Measurements from ENCODE around the gene MAGEA2.
"Not testable (repeated sequence)": the region's sequence is repeated elsewhere in the genome, so short reads cannot be mapped to it uniquely, and the experiment has no call there.

Gene MAGEA2

GRCh38 chrX:152706500-152706899 lies 47.1 kb downstream of the MAGEA2 start:
- DNase-seq: not testable (repeated sequence)

- DNase-seq: not testable (repeated sequence)
These were observed 53.3 kb downstream of the MAGEA2 start for GRCh38 chrX:152700390-152700789.
